Astrocyte of the cerebellum (primary cell): ENCODE measurements around the gene SPDYE5.
"Not testable (repeated sequence)": the region's sequence is repeated elsewhere in the genome, so short reads cannot be mapped to it uniquely, and the experiment has no call there.

Experiments used
- DNase-seq: peaks from one replicate; pipeline ENCODE4 v3.0.0-alpha.2; 2011; ENCODE audit warnings: low read depth
- H3K4me3 ChIP-seq: 2 replicates; pipeline ENCODE4 v1.5.1; 2011; ENCODE audit warnings: mild to moderate bottlenecking, low read depth, low read length, moderate library complexity
- in situ Hi-C: cut with HindIII; loops from 2 replicates; pipeline ENCODE4 v1.10.0; 2017; ENCODE audit warnings: low sequenced_read_pairs
- TF ChIP-seq, protein P1 (sequence below): IDR thresholded peaks from 2 replicates; pipeline ENCODE4 v1.5.1; 2012; ENCODE audit warnings: low read length, low read depth, moderate library complexity, mild to moderate bottlenecking; ENCODE audit errors: missing control alignments

The SPDYE5 gene, protein sequence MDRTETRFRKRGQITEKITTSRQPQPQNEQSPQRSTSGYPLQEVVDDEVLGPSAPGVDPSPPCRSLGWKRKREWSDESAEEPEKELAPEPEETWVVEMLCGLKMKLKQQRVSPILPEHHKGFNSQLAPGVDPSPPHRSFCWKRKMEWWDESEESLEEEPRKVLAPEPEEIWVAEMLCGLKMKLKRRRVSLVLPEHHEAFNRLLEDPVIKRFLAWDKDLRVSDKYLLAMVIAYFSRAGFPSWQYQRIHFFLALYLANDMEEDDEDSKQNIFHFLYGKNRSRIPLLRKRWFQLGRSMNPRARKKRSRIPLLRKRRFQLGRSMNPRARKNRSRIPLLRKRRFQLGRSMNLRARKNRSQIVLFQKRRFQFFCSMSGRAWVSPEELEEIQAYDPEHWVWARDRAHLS

DNA sequence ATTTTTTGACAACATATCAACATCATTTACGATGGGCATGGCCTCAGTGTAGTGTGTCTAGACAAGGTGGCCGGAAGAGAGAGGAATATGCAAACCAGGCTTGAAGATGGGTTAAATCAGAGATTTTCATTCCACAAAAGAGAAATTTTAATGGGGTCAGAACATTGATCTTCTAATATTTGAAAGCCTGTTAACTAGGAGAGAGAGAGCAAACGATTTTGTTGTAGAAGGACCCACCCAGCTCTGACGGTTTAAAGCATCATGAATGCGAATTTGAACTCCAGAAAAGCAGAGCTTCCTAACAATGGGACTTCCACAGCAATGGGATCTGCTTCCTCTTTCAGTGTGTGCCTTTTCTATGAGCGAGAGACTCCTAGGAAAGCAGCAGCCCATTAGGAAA lies at the start of gene SPDYE5:
SPDYE5 (plus strand) TSS at position 301 of the 400 bp plus-strand sequence. CDS start 1,728 bp downstream, outside the sequence.
- in situ Hi-C loops, H3K4me3 ChIP-seq, DNase-seq: not testable (repeated sequence)

DNA sequence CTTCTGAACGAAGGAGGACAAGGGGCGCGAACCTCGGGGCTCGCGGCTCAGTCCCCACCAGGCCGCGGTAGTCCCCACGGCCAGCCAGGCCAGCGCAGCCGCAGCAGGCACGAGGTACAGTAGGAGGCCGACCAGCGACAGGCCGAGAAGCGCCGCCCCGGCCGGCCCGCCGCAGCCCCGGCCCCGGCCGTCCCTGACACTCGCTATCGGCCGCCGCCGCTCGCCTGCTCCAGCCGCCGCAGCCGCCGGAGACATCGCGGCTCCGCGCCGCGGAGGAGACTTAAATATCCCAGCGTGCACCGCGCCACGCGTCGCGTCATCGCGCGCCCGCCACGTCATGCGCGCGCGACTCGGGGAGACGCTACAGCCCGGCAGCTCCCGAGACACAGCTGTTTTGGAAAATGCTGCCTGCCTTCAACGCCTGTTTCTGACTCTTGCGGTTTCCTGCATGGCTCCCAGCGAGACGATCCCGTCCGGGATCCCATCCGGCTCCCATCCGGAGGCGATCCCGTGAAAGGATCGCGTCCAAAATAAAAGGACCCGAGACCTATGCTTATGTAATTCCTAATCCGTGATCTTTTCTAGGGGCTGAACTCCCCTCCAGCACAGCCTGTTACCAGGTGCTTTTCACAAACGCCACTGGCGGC lies 49.5 kb upstream of the SPDYE5 start:
- H3K4me3 ChIP-seq, result peak overlapping the region; percentile 50
- in situ Hi-C loops, DNase-seq: not testable (repeated sequence)

DNA sequence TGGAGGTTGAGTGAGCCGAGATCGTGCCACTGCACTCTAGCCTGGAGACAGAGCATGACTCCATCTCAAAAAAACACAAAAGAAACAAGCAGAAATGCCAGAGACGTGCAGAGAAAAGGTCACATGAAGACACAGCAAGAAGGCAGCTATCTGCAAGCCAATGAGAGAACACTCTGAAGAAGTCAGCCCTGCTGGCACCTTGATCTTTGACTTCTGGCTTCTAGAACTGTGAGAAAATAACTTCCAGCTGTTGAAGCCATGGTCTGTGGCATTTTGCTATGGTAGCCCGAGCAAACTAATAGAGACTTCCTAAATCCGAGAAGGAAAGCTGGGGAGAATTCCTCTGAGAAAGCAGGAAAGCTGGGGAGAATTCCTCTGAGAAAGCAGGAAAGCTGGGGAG lies 42.2 kb upstream of the SPDYE5 start:
- in situ Hi-C loops, H3K4me3 ChIP-seq, DNase-seq: not testable (repeated sequence)

DNA sequence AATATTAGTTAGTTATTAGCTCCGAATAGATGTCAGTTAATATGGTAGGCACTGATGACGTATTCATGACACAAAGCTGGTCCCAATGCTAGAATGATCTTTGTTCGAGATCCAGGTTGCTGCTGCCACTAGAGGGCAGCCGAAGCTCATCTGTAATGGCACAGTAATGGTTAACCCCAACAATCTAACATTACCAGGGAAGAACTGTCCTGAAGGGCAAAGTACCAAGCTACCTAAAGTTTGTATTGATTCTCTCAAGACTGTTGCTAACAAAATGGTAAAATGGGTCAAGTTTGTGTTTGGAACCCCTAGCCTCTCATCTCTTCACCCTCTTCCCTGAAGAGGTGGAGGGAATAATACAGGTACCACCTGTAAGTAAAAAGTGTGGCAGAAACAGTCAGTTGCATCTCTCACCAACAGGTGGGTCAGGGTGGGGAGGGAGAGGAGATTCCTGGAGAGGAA lies 39.6 kb upstream of the SPDYE5 start:
- H3K4me3 ChIP-seq, in situ Hi-C loops, DNase-seq: not testable (repeated sequence)
- TF ChIP-seq, protein P1, sequence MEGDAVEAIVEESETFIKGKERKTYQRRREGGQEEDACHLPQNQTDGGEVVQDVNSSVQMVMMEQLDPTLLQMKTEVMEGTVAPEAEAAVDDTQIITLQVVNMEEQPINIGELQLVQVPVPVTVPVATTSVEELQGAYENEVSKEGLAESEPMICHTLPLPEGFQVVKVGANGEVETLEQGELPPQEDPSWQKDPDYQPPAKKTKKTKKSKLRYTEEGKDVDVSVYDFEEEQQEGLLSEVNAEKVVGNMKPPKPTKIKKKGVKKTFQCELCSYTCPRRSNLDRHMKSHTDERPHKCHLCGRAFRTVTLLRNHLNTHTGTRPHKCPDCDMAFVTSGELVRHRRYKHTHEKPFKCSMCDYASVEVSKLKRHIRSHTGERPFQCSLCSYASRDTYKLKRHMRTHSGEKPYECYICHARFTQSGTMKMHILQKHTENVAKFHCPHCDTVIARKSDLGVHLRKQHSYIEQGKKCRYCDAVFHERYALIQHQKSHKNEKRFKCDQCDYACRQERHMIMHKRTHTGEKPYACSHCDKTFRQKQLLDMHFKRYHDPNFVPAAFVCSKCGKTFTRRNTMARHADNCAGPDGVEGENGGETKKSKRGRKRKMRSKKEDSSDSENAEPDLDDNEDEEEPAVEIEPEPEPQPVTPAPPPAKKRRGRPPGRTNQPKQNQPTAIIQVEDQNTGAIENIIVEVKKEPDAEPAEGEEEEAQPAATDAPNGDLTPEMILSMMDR, result peak; percentile 41

DNA sequence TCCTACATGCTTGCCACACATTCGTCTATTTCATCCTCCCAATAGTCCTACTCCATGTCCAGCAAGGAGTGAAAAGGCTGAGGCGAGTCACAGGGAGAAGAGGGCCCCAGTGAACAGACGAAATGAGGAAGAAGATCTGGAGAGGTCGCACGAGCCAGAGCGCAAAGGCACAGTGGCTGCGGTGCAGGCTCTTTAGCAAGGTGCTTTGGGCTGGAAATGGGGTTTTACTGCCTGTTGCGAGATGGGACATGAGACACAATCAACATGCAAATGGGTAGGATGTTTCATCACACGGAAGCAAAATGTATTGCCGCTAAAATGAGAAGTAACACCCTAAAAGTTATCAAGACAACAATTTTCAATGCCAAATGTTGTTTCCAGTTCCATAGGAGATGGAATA lies 35.7 kb upstream of the SPDYE5 start:
- H3K4me3 ChIP-seq, in situ Hi-C loops, DNase-seq: not testable (repeated sequence)

DNA sequence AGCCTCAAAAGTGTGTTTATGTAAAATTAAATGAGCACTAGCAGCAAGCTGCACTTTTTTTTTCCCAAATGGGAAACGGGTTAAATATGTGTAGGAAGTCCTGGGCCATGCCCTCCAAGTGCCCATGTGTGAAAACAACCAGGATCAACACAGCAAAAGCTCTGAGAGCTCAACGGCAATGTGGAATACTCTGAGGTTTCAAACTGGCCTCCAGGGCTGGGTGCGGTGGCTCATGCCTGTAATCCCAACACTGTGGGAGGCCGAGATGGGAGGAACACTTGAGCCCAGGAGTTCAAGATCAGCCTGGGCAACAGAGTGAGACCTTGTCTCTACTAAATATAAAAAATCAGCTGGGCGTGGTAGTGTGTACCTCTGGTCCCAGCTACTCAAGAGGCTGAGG lies 34.1 kb upstream of the SPDYE5 start:
- DNase-seq, H3K4me3 ChIP-seq, in situ Hi-C loops: not testable (repeated sequence)

DNA sequence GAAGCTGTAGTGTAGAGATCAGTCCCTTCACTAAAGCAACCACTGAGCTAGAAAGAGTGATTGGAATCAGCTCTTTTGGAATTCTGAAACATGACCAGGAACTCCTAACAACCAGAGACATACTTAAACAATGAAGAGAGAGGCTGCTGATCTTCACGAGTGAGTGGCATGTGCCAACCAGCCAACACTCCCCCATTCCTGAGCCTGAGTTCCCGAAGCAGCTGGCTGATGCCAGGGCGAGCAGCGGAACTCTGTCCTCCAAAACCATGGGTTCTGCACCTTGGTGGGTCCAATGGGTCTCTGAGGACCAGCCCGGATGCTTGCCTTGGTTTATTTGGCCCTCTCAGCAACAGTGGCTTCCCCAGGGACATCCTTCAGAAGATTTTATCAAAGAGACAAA lies 31.6 kb upstream of the SPDYE5 start:
- H3K4me3 ChIP-seq, DNase-seq, in situ Hi-C loops: not testable (repeated sequence)

DNA sequence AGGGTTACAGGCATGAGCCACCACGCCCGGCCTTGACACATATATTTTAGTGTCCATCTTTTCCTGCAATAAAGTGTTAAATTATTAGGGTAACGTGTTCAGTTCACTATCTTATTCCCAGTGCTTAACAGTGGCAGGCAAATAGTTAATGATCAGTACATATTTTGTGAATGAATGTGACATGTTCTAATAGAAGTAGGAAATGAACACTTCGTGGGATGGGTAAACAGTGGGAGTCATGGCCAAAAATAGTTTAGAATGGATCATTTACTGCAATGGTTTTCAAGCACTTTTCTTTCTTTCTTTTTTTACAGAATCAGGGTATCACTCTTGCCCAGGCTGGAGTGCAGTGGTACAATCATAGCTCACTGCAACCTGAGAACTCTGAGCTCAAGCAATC lies 22.0 kb upstream of the SPDYE5 start:
- DNase-seq, H3K4me3 ChIP-seq, in situ Hi-C loops: not testable (repeated sequence)

DNA sequence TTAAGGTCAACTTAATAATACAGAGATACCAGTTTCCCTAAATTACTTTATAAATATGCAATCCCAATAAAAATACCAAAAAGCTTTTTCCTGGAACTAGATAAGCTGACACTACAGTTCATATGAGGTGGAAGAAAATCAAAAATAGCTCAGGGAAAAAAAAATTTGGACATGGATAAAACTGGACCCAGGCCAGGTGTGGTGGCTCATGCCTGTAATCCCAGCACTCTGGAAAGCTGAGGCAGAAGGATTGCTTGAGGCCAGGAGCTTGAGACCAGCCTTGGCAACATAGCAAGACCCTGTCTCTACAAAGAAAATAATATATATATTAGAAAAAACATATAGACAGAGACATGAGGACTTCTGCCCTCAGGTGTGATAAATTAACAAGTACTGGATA lies 14.7 kb upstream of the SPDYE5 start:
- DNase-seq, H3K4me3 ChIP-seq, in situ Hi-C loops: not testable (repeated sequence)

DNA sequence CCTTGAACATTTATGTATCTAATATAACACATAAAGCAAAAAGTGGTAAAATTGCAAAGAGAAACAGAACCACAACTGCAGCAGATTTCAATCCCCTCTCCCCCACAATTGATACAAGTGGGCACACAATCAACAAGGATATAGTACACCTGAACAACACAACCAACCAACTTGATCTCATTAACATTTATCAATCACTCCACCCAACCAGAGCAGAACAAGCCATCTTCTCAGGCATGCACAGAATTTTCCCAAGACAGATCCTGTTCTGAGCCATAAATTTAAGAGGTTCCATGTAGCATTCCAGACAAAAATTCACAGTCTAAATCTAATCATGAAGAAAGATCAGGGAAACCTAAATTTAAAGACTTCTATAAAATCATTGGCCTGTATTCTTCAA lies 11.8 kb upstream of the SPDYE5 start:
- DNase-seq, H3K4me3 ChIP-seq, in situ Hi-C loops: not testable (repeated sequence)

DNA sequence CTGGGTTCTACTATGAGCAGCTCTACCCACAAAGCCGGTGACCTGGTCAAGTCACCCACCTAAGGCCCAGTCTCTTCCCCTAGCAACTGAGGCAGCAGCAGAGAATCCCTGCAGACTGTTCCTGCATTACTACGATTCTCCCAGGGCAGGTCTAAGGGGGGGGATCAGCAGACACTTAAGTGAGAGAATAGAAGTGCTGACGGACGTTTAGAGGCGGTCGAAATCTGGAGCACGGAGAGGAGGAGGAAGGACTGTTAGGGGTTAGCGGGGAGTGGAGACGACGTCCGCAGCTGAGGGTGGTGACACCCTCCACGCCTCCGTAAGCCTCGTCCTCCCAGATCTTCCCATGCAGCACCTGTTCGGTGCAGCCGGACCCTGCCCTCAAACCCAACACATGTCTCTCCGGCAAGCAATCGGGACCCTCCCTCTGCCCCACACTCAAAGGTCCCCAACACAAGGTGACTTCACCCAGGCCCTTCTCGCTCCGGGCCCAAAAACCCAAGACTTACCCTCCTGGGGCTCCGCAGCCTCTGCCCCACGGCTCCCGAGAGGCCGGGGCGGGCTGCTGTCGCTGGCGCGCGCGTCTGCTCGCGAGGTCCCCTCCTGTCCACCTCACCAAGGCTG lies 6.7 kb upstream of the SPDYE5 start:
- in situ Hi-C loops, DNase-seq: not testable (repeated sequence)

DNA sequence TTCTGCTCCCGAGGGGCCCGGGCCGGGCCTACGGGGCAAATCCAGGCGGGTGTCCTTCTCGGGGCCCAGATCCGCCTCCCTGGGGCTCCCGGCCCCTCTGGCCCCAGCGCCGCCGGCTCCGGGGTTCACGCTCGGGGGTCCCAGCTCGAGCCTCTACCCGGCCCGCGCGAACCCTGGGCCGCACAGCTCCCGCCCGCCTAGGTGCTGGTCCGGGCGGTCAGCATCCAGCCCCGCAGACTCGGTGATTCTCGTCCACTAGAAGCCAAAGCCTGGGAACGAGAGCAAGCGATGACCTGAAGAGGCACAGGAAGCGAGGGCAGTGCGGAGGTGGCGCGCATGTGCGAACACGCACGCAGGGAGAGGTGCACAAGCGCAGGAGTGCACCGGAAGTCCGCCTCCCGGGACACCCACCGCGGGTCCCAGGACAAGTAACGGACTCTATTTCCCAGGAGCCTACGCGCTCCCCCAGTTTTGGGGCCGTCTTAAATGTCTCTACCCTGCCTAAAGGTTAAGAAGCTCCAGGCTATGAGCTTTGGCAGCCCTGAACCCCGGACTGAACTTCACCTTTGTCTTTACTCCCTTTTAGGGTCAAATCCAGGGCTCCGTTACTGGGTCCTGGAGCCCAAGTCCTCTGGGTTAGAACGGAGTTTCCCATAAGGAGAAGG lies 6.0 kb upstream of the SPDYE5 start, which contains the start of gene POM121C:
POM121C (minus strand) TSS at position 321 of the 665 bp plus-strand sequence. CDS start 44,803 bp downstream, outside the sequence.
- H3K4me3 ChIP-seq, result peak within 1 kb of the TSS; percentile 68
- DNase-seq, result peak; percentile 64
- in situ Hi-C loops, result not testable (repeated sequence)

More for the DNA sequence above, 6.7 kb upstream of the SPDYE5 start:
- H3K4me3 ChIP-seq, result peak overlapping the region; percentile 68

DNA sequence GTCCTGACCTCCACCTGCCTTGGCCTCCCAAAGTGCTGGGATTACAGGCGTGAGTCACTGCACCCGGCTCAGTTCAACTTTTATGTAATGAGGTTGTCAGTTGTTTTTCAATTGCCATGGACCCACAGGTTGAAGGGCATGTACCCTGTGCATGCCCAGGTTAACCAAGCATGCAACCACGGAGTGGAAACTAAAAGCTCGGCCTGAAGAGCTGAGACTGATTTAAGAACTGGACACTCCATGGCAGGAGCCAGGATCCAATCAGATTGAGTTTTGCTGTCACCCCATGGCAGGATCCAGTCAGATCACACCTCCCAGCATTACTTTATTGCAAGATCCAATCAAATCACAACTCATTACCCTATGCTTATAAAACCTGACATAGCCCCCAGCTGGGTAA lies 16.9 kb downstream of the SPDYE5 start:
- in situ Hi-C loops, H3K4me3 ChIP-seq, DNase-seq: not testable (repeated sequence)

DNA sequence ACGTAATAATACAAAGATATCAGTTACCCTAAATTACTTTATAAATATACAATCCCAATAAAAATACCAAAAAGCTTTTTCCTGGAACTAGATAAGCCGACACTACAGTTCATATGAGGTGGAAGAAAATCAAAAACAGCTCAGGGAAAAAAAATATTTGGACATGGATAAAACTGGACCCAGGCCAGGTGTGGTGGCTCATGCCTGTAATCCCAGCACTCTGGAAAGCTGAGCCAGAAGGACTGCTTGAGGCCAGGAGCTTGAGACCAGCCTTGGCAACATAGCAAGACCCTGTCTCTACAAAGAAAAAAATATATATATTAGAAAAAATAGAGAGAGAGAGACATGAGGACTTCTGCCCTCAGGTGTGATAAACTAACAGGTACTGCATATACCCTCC lies 26.7 kb downstream of the SPDYE5 start:
- DNase-seq, in situ Hi-C loops: not testable (repeated sequence)

DNA sequence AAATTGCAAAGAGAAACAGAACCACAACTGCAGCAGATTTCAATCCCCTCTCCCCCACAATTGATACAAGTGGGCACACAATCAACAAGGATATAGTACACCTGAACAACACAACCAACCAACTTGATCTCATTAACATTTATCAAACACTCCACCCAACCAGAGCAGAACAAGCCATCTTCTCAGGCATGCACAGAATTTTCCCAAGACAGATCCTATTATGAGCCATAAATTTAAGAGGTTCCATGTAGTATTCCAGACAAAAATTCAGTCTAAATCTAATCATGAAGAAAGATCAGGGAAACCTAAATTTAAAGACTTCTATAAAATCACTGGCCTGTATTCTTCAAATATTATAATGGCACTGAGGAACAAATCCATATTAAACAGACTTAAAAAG lies 29.6 kb downstream of the SPDYE5 start:
- H3K4me3 ChIP-seq, in situ Hi-C loops, DNase-seq: not testable (repeated sequence)

More for the DNA sequence above, 26.7 kb downstream of the SPDYE5 start:
- not testable (repeated sequence) for H3K4me3 ChIP-seq
